ENCODE measurements around the gene MOAP1.

GRCh38 chr14:93228550-93228949 lies 43.9 kb upstream of the MOAP1 start:
- TF ChIP-seq POLR2A (IDR thresholded peaks at IDR 0.05) = no peak
- no peak for TF ChIP-seq CTCF (IDR thresholded peaks at IDR 0.05)
- no peak for TF ChIP-seq POLR2AphosphoS5 (IDR thresholded peaks at IDR 0.05; ENCODE audit: insufficient read depth in 1 of 2, low read depth in 1 of 2)
